ENCODE results near the gene SNX17.

SNX17 gene

GRCh38 chr2:27369471-27370025, 868 bp upstream of the SNX17 start:
- no peak for DNase-seq

- peak; percentile 3 for DNase-seq
These were observed 602 bp downstream of the SNX17 start for GRCh38 chr2:27370816-27371620.

- no peak for DNase-seq
These were observed 2.5 kb downstream of the SNX17 start for GRCh38 chr2:27372937-27373336.

GRCh38 chr2:27373567-27373966, 3.2 kb downstream of the SNX17 start:
- DNase-seq: no peak

- no peak for DNase-seq
These were observed 5.2 kb downstream of the SNX17 start for GRCh38 chr2:27375513-27376099.

- no peak for DNase-seq
These were observed 5.9 kb downstream of the SNX17 start for GRCh38 chr2:27376151-27376865.

- no peak for DNase-seq
These were observed 6.6 kb downstream of the SNX17 start for GRCh38 chr2:27376866-27377617.

GRCh38 chr2:27377618-27378095, 7.2 kb downstream of the SNX17 start:
- DNase-seq: no peak

- no peak for DNase-seq
These were observed 7.8 kb downstream of the SNX17 start for GRCh38 chr2:27378096-27378808.

GRCh38 chr2:27378809-27379290, 8.4 kb downstream of the SNX17 start:
- DNase-seq: no peak

GRCh38 chr2:27379383-27379835, 9.0 kb downstream of the SNX17 start:
- no peak for DNase-seq

GRCh38 chr2:27379836-27380625, 9.6 kb downstream of the SNX17 start:
- peak; percentile 29 for DNase-seq

- DNase-seq: peak; percentile 94
These were observed 10.5 kb downstream of the SNX17 start, which contains the start of gene ZNF513 for GRCh38 chr2:27380626-27381545. ZNF513 (minus strand) TSS chr2:27380734; CDS start chr2:27380526, 208 bp downstream.

- no peak for DNase-seq
These were observed 11.3 kb downstream of the SNX17 start for GRCh38 chr2:27381577-27382181.

GRCh38 chr2:27390822-27391679, 20.6 kb downstream of the SNX17 start:
- DNase-seq: no peak

- DNase-seq: no peak
These were observed 22.8 kb downstream of the SNX17 start for GRCh38 chr2:27393225-27393624.

GRCh38 chr2:27398962-27399361, 28.5 kb downstream of the SNX17 start:
- DNase-seq: no peak
